GM18505 (cell line): ENCODE results near the gene MAD2L2.
A peak's percentile ranks its signal among the peaks of the same experiment; 100 is the strongest.

Experiments used
- ATAC-seq: cut with Tn5 transposase; IDR thresholded peaks from one replicate; pipeline ENCODE4 v1.9.1; 2021; ENCODE audit not compliant: unreplicated experiment
- POLR2A ChIP-seq: IDR thresholded peaks from 4 replicates; pipeline ENCODE4 v1.6.1; 2011; ENCODE audit warnings: borderline replicate concordance; ENCODE audit not compliant: insufficient read depth, insufficient read length; ENCODE audit errors: extremely low read depth

The MAD2L2 gene

GRCh38 chr1:11681071-11681771 is at the start of gene MAD2L2:
TSS of gene MAD2L2 (minus strand) at chr1:11681148. CDS start at chr1:11680601, 547 bp downstream.
- peak; percentile 75 for TF ChIP-seq POLR2A
- ATAC-seq: peak; percentile 70

- no peak for TF ChIP-seq POLR2A
- ATAC-seq: no peak
These were observed 49.5 kb upstream of the MAD2L2 start for GRCh38 chr1:11730429-11730891.

- no peak for ATAC-seq
- no peak for TF ChIP-seq POLR2A
These were observed 48.8 kb upstream of the MAD2L2 start for GRCh38 chr1:11729498-11730428.

DNA sequence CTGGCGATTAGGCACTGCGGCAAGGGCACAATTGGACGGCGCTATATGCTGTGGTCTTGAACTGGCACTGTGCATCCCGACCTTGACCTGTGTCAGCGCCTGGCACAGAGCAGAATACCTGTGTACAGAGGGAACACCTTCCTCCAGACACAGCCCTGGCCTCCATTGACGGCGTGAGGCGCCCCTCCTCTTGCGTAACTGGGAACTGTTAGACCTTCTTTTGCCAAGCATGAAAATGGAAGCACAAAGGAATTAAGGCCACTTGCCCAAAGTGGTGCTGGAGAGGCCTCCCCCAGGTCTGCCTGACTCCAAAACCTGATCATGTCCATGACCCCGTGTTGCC is 48.2 kb upstream of the MAD2L2 start:
- no peak for TF ChIP-seq POLR2A
- ATAC-seq: no peak

DNA sequence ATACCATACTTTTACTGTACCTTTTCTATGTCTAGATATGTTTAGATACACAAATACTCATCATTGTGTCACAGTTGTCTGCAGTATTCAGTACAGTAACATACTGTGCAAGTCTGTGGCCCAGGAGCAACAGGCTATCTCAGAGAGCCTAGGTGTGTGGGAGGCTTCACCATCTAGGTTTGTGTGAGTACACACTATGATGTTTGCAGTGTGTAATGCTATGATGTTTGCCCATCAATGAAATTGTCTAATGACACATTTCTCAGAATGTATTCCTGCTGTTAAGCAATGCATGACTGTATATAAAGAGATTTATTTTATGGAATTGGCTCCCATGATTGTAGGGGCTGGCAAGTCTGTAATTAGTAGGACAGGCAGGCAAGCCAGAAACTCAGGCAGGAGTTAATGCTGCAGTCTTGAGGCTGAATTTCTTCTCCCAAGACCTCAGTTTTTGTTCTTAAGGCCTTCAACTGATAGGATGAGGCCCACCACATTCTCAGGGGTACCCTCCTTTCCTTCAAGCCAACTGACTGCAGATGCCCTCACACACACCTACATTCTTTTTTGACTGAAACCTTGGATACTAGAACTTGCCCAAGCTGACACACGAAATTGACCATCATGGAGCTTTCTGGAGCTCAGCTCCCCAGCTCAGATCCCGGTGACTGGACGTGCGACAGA is 47.3 kb upstream of the MAD2L2 start:
- no peak for TF ChIP-seq POLR2A
- ATAC-seq: no peak

GRCh38 chr1:11727119-11727518 is 46.2 kb upstream of the MAD2L2 start:
- ATAC-seq: no peak
- no peak for TF ChIP-seq POLR2A

GRCh38 chr1:11725616-11726015 is 44.7 kb upstream of the MAD2L2 start:
- TF ChIP-seq POLR2A: no peak
- no peak for ATAC-seq

DNA sequence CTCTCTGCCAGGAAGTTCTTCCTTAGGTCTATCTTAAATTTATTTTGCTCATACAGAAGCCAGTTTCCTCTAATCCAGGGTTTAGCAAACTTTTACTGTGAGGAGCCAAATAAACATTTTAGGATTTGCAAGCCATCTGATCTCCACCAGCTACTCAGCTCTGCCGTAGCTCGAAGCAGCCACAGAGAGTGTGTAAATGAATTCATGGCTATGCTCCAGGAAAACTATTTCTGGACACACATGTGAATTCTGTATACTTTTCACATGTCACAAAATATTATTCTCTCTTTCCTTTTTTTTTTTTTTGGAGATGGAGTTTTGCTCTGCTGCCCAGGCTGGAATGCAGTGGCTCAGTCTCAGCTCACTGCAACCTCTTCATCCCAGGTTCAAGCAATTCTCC is 41.6 kb upstream of the MAD2L2 start:
- ATAC-seq: no peak
- no peak for TF ChIP-seq POLR2A

DNA sequence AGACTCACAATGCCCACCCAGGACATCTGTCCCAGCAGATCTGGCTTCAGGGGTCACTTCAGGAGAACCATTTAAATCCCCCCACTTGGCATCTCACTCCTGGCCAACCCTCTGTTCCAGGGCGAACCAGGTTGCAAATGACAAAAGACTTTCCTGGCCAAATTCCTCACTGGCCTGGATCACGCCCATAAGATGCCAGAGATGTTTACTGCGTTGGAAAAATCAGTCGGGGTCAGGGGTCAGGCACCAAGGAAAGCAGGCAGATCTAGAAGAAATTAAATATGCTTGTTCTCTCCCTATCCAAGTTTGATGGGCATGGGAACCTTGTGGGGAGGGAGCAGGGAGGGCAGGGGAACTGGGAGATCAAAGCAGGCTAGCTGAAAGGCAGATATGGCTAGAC is 40.4 kb upstream of the MAD2L2 start:
- ATAC-seq: no peak
- no peak for TF ChIP-seq POLR2A

GRCh38 chr1:11720525-11720924 is 39.6 kb upstream of the MAD2L2 start:
- TF ChIP-seq POLR2A: no peak
- no peak for ATAC-seq

DNA sequence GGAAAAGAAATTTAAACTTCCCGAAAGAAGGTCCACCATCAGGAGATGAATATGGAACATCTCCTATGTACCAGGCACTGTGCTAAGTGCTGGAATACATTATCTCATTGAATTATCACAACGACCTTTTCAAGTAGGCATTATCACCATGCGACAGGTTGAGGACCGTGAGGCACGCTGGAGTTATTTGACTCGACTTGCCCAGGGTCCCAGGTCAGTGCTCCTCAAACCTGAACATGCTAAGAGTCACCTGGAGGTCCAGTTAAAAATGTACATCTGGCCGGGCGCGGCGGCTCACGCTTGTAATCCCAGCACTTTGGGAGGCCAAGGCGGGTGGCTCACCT is 39.1 kb upstream of the MAD2L2 start:
- no peak for TF ChIP-seq POLR2A
- no peak for ATAC-seq

- ATAC-seq: no peak
These were observed 38.5 kb upstream of the MAD2L2 start for GRCh38 chr1:11719313-11720032.

DNA sequence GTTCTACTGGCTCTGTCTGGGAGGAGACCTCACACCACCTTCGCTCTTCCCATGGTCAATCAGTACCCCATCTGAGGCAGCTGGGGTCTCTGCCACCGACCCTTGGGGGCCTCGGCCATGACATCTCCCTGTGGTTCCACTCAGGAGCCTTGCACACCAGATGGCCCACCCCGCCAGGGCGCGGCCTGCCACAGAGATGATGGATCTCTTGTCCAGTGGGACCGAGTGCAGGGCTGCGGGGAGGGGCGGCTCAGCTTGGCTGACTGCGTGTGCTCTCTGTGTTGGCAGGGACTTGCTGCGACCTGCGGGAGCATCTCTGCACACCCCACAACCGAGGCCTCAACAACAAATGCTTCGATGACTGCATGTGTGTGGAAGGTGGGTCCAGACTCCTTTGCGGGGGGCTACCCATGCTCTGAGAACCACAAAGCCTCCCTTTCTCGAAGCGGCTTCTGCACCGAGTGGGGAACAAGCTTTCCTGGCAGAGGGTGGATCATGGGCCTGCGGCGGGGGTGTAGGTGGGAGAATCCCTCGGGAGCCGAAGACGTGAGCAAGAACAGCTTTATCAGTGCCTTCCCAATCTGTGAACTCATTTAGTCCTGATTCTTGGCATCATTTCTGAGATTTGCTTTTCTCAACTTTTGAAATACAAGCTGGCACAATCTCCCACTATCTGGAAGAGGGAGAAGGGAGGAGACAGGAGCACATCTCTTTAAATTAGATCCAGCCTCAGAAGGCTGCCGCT is 34.1 kb upstream of the MAD2L2 start:
- no peak for ATAC-seq
- no peak for TF ChIP-seq POLR2A

More at GRCh38 chr1:11719313-11720032, 38.5 kb upstream of the MAD2L2 start:
- no peak for TF ChIP-seq POLR2A

GRCh38 chr1:11713095-11713494 is 32.1 kb upstream of the MAD2L2 start:
- no peak for ATAC-seq
- no peak for TF ChIP-seq POLR2A
